ENCODE results near the gene TMOD2.

Gene TMOD2

GRCh38 chr15:51837792-51838251 is 86.4 kb downstream of the TMOD2 start:
- Histone ChIP-seq H3K4me1 (ENCODE audit: insufficient read depth, low read length, poor library complexity, severe bottlenecking) (peaks cover 61% of the 10 kb centered on the region), H3K9me3 (ENCODE audit: insufficient read depth, low read depth, low read length) (no peaks in the 10 kb centered on the region), H3K36me3 (ENCODE audit: insufficient read depth, low read length) (no peaks in the 10 kb centered on the region), H3K27me3 (ENCODE audit: insufficient read depth, low read length, poor library complexity, severe bottlenecking) (no peaks in the 10 kb centered on the region), H3K9ac (ENCODE audit: low read depth, low read length, poor library complexity, severe bottlenecking) (no peak overlapping the region), H3K9me2 (replicated peaks; ENCODE audit: low read depth, low read length) (no peaks in the 10 kb centered on the region), H3F3A (ENCODE audit: low read depth) (peaks cover 5% of the 10 kb centered on the region; the same call in 1 of the 2 replicates), H3K79me2 (ENCODE audit: insufficient read depth, low read length) (peaks cover 96% of the 10 kb centered on the region), H2AFZ (ENCODE audit: low read length) (no peak overlapping the region), H3K4me3 (ENCODE audit: low read length, poor library complexity, severe bottlenecking) (peak overlapping the region; percentile 6), H3K4me2 (ENCODE audit: low read depth, low read length, poor library complexity, severe bottlenecking) (peak overlapping the region; percentile 32), H4K20me1 (ENCODE audit: insufficient read depth, low read length, poor library complexity, severe bottlenecking) (peaks cover 71% of the 10 kb centered on the region)
- TF ChIP-seq CTCF (conservative IDR thresholded peaks at IDR 0.05; ENCODE audit: low read length) (no peak), EZH2phosphoT487 (IDR thresholded peaks at IDR 0.05; ENCODE audit: borderline replicate concordance) (no peak)

- Histone ChIP-seq H3K4me1 (ENCODE audit: insufficient read depth, low read length, poor library complexity, severe bottlenecking) (peaks cover 61% of the 10 kb centered on the region), H3K9me3 (ENCODE audit: insufficient read depth, low read depth, low read length) (no peaks in the 10 kb centered on the region), H3K36me3 (ENCODE audit: insufficient read depth, low read length) (no peaks in the 10 kb centered on the region), H3F3A (ENCODE audit: low read depth) (peaks cover 5% of the 10 kb centered on the region; the same call in 1 of the 2 replicates), H3K4me2 (ENCODE audit: low read depth, low read length, poor library complexity, severe bottlenecking) (peak overlapping the region; percentile 32), H3K4me3 (ENCODE audit: low read length, poor library complexity, severe bottlenecking) (peak overlapping the region; percentile 6), H3K27me3 (ENCODE audit: insufficient read depth, low read length, poor library complexity, severe bottlenecking) (no peaks in the 10 kb centered on the region), H4K20me1 (ENCODE audit: insufficient read depth, low read length, poor library complexity, severe bottlenecking) (peaks cover 69% of the 10 kb centered on the region), H3K79me2 (ENCODE audit: insufficient read depth, low read length) (peaks cover 96% of the 10 kb centered on the region), H2AFZ (ENCODE audit: low read length) (no peak overlapping the region), H3K9ac (ENCODE audit: low read depth, low read length, poor library complexity, severe bottlenecking) (no peak overlapping the region), H3K9me2 (replicated peaks; ENCODE audit: low read depth, low read length) (no peaks in the 10 kb centered on the region)
- TF ChIP-seq EZH2phosphoT487 (IDR thresholded peaks at IDR 0.05; ENCODE audit: borderline replicate concordance) (no peak), CTCF (conservative IDR thresholded peaks at IDR 0.05; ENCODE audit: low read length) (no peak)
These were observed 86.9 kb downstream of the TMOD2 start for GRCh38 chr15:51838270-51838669.

GRCh38 chr15:51840692-51841091 is 89.3 kb downstream of the TMOD2 start:
- Histone ChIP-seq H3F3A (ENCODE audit: low read depth) (peaks cover 5% of the 10 kb centered on the region; the same call in 1 of the 2 replicates), H3K9me3 (ENCODE audit: insufficient read depth, low read depth, low read length) (no peaks in the 10 kb centered on the region), H3K79me2 (ENCODE audit: insufficient read depth, low read length) (peaks cover 96% of the 10 kb centered on the region), H3K36me3 (ENCODE audit: insufficient read depth, low read length) (no peaks in the 10 kb centered on the region), H2AFZ (ENCODE audit: low read length) (no peak overlapping the region), H3K9ac (ENCODE audit: low read depth, low read length, poor library complexity, severe bottlenecking) (no peak overlapping the region), H3K9me2 (replicated peaks; ENCODE audit: low read depth, low read length) (no peaks in the 10 kb centered on the region), H3K4me3 (ENCODE audit: low read length, poor library complexity, severe bottlenecking) (no peak overlapping the region), H3K4me1 (ENCODE audit: insufficient read depth, low read length, poor library complexity, severe bottlenecking) (peaks cover 66% of the 10 kb centered on the region), H4K20me1 (ENCODE audit: insufficient read depth, low read length, poor library complexity, severe bottlenecking) (peaks cover 61% of the 10 kb centered on the region), H3K4me2 (ENCODE audit: low read depth, low read length, poor library complexity, severe bottlenecking) (no peak overlapping the region), H3K27me3 (ENCODE audit: insufficient read depth, low read length, poor library complexity, severe bottlenecking) (no peaks in the 10 kb centered on the region)
- TF ChIP-seq EZH2phosphoT487 (IDR thresholded peaks at IDR 0.05; ENCODE audit: borderline replicate concordance) = no peak
- no peak for TF ChIP-seq CTCF (conservative IDR thresholded peaks at IDR 0.05; ENCODE audit: low read length)

Measured in Loucy (cell line).